OCI-LY3 (cell line): ENCODE results near the gene RASD1.

Source experiments
- EZH2phosphoT487 ChIP-seq: fragments of 200-600 bp; shearing (Covaris generic); IDR thresholded peaks from 2 replicates; pipeline ENCODE4 v1.6.1; 2018; ENCODE audit warnings: antibody characterized with exemption, mixed run types, low read depth
- TF ChIP-seq, protein P1 (sequence below): fragments of 200-600, 300-600 bp; sonication (generic); IDR thresholded peaks from 2 replicates; pipeline ENCODE4 v1.5.1; 2014; ENCODE audit warnings: antibody characterized with exemption, low read length, low read depth

DNA sequence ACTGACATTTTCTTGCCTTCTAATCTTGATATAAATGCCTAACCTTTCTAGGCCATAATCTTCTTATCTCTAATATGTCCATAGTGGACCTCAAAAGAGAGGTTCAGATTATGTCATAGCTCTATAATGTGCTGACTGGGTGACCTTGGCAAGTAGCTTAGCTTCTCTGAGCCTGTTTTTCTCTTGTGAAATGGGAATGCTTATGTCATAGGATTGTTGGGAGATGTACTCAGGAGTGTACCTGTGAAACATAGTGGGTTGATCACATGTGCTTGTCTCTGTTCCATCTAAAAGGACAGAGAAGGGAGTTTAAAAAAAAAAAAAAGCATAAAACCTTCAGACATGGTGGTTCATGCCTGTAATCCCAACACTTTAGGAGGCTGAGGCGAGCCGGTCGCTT, 17.0 kb downstream of the RASD1 start:
- TF ChIP-seq, protein P1, sequence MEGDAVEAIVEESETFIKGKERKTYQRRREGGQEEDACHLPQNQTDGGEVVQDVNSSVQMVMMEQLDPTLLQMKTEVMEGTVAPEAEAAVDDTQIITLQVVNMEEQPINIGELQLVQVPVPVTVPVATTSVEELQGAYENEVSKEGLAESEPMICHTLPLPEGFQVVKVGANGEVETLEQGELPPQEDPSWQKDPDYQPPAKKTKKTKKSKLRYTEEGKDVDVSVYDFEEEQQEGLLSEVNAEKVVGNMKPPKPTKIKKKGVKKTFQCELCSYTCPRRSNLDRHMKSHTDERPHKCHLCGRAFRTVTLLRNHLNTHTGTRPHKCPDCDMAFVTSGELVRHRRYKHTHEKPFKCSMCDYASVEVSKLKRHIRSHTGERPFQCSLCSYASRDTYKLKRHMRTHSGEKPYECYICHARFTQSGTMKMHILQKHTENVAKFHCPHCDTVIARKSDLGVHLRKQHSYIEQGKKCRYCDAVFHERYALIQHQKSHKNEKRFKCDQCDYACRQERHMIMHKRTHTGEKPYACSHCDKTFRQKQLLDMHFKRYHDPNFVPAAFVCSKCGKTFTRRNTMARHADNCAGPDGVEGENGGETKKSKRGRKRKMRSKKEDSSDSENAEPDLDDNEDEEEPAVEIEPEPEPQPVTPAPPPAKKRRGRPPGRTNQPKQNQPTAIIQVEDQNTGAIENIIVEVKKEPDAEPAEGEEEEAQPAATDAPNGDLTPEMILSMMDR, result no peak
- TF ChIP-seq EZH2phosphoT487, result no peak
